ENCODE measurements around the gene ADGRL1. TPM values are rescaled to one million over a fixed set of nuclear protein-coding genes. Genes with fewer than 3 reads are reported as not detected.

ADGRL1 gene
- total and polyA plus RNA-seq, 2 of the 8 experiments (the other 6 are each of a cell fraction or from before 2014, with no cell fraction given) = 95.6 to 112 TPM

GRCh38 chr19:14250870-14251269, 44.9 kb upstream of the ADGRL1 start:
- CTCF ChIA-PET (ENCODE audit: partially characterized antibody) = interaction anchor here (0.6 to 1.8 kb wide), 7 partner anchors 21 to 155 kb away, joined by 3 to 4 read pairs (median 3); partner anchors contain the start of gene PRKACA
- H4K8ac ChIP-seq (ENCODE audit: extremely low read depth, insufficient read depth, low read length) = no peak overlapping the region

More at GRCh38 chr19:14250870-14251269, 44.9 kb upstream of the ADGRL1 start:
- Histone ChIP-seq H3K79me2 (ENCODE audit: control insufficient read depth in 1 of 2, insufficient read depth in 2 of 2, low read length in 2 of 2) (no peaks in the 10 kb centered on the region), H4K5ac (ENCODE audit: insufficient read length, low read depth, low read length) (peak overlapping the region; percentile 28), H3K4me1 (replicated peaks in 1 of 4; ENCODE audit: control insufficient read depth in 3 of 4, insufficient read depth in 4 of 4, low read length in 3 of 4) (peaks cover 0 to 12% (median 2%) of the 10 kb centered on the region in 4 experiments; a peak in 4 of 7 replicates), H2BK15ac (ENCODE audit: low read length) (peak overlapping the region; percentile 14; the same call in 1 of the 2 replicates), H3K56ac (replicated peaks; ENCODE audit: insufficient read length, low read depth, low read length) (no peak overlapping the region), H4K91ac (replicated peaks; ENCODE audit: insufficient read length, low read length) (peak overlapping the region; percentile 86), H3K27me3 (replicated peaks in 1 of 4; ENCODE audit: control insufficient read depth in 3 of 4, extremely low read depth in 1 of 4, insufficient read depth in 3 of 4, low read length in 3 of 4) (no peaks in the 10 kb centered on the region), H3K27ac (ENCODE audit: low read depth, low read length) (no peak overlapping the region), H3K79me1 (ENCODE audit: low read depth, low read length) (no peaks in the 10 kb centered on the region), H4K20me1 (replicated peaks in 1 of 2; ENCODE audit: control insufficient read depth in 1 of 2, insufficient read depth in 2 of 2, low read length in 2 of 2) (no peaks in the 10 kb centered on the region), H3K14ac (ENCODE audit: insufficient read length) (no peak overlapping the region), H3K4me2 (ENCODE audit: insufficient read depth in 1 of 2, low read depth in 2 of 2, low read length in 2 of 2) (no peak overlapping the region), H2AK5ac (ENCODE audit: low read depth, low read length) (0 out of 2 replicates have a peak overlapping the region, but pooled peaks have one; percentile 25), H3K4me3 (ENCODE audit: extremely low read depth in 1 of 4, insufficient read depth in 2 of 4, low read depth in 3 of 4, low read length in 4 of 4) (no peak overlapping the region), H3K9ac (replicated peaks in 1 of 4; ENCODE audit: extremely low read depth in 1 of 4, low read depth in 3 of 4, low read length in 3 of 4) (no peak overlapping the region), H2AFZ (ENCODE audit: low read length) (no peak overlapping the region), H3K9me3 (ENCODE audit: insufficient read depth in 2 of 2, low read depth in 1 of 2, low read length in 1 of 2) (no peaks in the 10 kb centered on the region), H3K36me3 (ENCODE audit: control insufficient read depth in 2 of 4, insufficient read depth in 4 of 4, low read length in 3 of 4) (no peaks in the 10 kb centered on the region), H3K23me2 (ENCODE audit: low read depth, low read length) (no peaks in the 10 kb centered on the region; the same call in 1 of the 2 replicates), H3K18ac (ENCODE audit: extremely low read depth, low read length) (peak overlapping the region; percentile 49), H3K23ac (ENCODE audit: insufficient read length) (no peak overlapping the region), H2BK20ac (ENCODE audit: low read length) (0 out of 2 replicates have a peak overlapping the region, but pooled peaks have one; percentile 53), H2BK5ac (ENCODE audit: low read depth, low read length) (peak overlapping the region; percentile 55; the same call in 1 of the 2 replicates), H2BK12ac (ENCODE audit: low read depth, low read length) (peak overlapping the region; percentile 29; the same call in 1 of the 2 replicates), H2BK120ac (replicated peaks; ENCODE audit: low read depth, low read length) (no peak overlapping the region), H3K4ac (replicated peaks; ENCODE audit: insufficient read length, low read depth, low read length) (no peak overlapping the region)
- DNase-seq (ENCODE audit: low read depth in 1 of 2, low spot score in 2 of 2) (no peak), FAIRE-seq (no peak)
- TF ChIP-seq TAF1 (IDR thresholded peaks at IDR 0.05; ENCODE audit: low read depth, low read length) = no peak
- TF ChIP-seq MAX (IDR thresholded peaks at IDR 0.05) = no peak
- WGBS, 2 experiments (ENCODE audit: extremely low coverage in 1 of 2, insufficient coverage in 1 of 2, insufficient read length in 1 of 2, insufficient replicate concordance in 2 of 2, low coverage in 1 of 2, low lambda C conversion rate in 2 of 2, missing lambda C conversion rate in 1 of 2) = 88% methylated on average over 5 of the region's 5 CpGs; no CpG with 5 or more reads in 1 of the 2 experiments
- POLR2A ChIA-PET (ENCODE audit: partially characterized antibody) = interaction anchor here (1.8 kb wide), 1 partner anchor 9 kb away, joined by 5 read pairs; no protein-coding TSS in a partner anchor
